GM12872 (cell line): ENCODE measurements around the gene FAM98B.
A peak's percentile ranks its signal among the peaks of the same experiment; 100 is the strongest.

Source experiments
- TF ChIP-seq, protein P1 (sequence below): IDR thresholded peaks from 3 replicates; pipeline ENCODE4 v1.5.1; 2011; ENCODE audit warnings: low read depth, mild to moderate bottlenecking, low read length, moderate library complexity; ENCODE audit not compliant: insufficient read depth

FAM98B gene

GRCh38 chr15:38464675-38465074, 10.7 kb downstream of the FAM98B start:
- TF ChIP-seq, protein P1, sequence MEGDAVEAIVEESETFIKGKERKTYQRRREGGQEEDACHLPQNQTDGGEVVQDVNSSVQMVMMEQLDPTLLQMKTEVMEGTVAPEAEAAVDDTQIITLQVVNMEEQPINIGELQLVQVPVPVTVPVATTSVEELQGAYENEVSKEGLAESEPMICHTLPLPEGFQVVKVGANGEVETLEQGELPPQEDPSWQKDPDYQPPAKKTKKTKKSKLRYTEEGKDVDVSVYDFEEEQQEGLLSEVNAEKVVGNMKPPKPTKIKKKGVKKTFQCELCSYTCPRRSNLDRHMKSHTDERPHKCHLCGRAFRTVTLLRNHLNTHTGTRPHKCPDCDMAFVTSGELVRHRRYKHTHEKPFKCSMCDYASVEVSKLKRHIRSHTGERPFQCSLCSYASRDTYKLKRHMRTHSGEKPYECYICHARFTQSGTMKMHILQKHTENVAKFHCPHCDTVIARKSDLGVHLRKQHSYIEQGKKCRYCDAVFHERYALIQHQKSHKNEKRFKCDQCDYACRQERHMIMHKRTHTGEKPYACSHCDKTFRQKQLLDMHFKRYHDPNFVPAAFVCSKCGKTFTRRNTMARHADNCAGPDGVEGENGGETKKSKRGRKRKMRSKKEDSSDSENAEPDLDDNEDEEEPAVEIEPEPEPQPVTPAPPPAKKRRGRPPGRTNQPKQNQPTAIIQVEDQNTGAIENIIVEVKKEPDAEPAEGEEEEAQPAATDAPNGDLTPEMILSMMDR, result no peak

DNA sequence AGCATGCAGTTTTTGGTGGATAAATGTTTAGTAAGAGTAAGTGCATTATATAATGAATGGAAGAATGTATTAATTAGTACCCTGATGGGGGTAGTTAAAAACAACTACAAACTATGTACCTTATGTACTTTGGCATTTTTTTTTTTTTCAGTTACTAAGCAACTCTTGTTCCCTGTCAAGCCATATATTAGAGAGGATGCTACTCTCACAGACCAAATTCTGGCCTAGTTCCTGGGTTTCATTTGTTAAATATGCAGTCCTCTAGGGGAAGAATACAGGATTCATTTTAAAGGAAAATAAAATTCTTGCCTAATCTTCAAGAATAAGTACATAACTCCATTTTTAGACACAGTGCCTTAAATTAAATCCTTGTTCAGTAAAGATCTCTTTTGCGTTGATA, 16.9 kb downstream of the FAM98B start:
- TF ChIP-seq, protein P1, result no peak

DNA sequence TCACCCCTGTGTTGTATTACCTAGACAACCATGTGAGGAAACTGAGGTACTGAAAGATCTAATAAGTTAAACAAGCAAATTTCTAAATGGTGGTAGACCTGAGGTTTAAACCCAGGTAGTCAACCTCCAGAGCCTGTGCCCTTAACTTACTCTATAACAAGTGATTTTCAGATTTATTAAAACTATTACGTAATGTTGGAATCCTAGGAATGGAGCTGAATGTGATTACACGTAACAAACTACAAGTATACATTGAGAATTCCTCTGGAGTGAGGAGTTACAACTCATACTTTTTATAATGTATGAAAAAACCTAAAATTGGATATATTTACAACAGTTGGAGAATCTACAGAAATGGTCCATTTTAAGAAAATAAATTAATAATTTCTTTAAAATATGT, 18.0 kb downstream of the FAM98B start:
- TF ChIP-seq, protein P1, result no peak

DNA sequence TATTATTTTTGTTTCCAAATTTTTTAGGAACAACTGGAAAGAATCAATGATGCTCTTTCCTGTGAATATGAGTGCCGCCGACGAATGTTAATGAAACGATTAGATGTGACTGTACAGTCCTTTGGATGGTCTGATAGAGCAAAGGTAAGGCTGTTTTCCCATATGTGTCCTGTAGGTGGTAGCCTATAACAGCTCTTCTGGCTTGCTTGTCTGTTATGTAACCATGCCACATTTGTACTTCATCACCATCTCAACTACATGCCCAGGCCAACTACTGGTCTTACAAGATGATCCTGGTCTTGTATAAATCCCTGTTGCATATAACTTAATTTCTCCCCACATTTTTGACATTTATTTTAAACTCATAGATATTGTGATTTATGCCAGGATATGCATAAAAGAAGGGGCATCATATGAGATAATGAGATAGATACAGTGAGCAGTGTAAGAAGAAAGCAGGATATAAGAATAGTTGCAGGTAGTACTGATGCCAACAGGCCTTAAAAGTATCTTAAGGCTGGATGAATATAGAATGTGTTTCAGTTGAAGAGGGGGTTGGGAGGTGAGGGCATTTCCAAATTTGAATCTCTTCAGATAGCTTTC, 20.3 kb downstream of the FAM98B start:
- TF ChIP-seq, protein P1, result peak; percentile 81

- TF ChIP-seq, protein P1, result no peak
These were observed 21.4 kb downstream of the FAM98B start for GRCh38 chr15:38475361-38475760.

- TF ChIP-seq, protein P1, result no peak
These were observed 22.2 kb downstream of the FAM98B start for GRCh38 chr15:38476120-38476519.

DNA sequence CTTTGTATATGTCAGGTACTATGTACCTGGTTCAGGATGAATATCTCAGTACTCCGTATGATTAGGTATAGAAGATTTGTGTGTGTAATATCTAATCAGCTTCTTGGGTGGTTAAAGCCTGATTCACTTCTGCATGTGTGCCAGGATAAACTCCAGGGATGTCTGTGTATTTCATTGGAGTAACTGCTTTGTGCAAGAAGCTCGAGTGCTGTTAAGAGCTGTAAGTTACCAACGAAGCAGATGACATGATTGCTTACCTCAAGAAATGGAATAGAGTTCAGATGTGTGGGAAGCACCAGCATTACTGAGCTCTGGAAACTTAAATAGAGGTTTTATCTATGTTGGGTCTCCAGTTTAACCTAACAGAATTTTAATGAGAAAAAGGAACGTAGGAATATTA, 23.7 kb downstream of the FAM98B start:
- TF ChIP-seq, protein P1, result no peak
